HG03066 (cell line): ENCODE measurements around the gene PNMT.

Source experiments
- ATAC-seq: cut with Tn5 transposase; IDR thresholded peaks from one replicate; pipeline ENCODE4 v1.9.1; 2021; ENCODE audit warnings: low read depth; ENCODE audit not compliant: unreplicated experiment

The PNMT gene

DNA sequence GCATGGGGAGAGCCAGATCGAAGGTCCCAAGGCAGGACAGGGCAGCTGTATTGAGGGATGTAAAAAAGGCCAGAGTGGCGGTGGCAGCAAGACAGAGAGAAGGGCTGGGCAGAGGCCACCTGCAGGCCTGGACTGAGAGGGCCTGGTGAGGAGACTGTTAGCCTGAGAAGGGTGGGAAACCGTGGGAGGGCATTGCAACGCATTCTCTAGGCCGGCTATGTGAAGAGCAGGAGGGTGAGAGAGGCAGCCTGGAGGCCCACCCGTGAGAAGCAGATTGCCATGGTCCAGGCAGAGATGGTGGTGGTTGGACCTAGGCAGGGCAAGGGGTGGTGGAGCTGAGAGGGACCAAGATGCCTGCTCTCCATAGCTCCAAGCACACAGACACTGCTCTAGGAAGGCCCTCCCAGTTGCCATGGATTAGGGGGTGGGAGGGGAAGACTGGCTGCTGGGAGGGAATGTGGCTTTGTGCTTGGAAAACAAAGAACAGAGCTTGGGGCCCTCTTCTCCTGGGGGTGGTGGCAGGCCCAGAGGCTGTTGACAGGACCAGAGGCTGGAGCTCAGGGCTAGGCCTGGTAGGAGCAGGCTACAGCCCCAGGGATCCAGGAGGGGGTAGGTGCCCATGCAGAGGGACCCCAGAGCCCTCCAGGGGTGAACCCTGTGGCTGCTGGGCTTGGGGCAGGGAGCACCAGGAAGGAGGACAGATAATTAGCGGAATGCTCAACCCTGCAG is 15.5 kb upstream of the PNMT start:
- ATAC-seq, result no peak

DNA sequence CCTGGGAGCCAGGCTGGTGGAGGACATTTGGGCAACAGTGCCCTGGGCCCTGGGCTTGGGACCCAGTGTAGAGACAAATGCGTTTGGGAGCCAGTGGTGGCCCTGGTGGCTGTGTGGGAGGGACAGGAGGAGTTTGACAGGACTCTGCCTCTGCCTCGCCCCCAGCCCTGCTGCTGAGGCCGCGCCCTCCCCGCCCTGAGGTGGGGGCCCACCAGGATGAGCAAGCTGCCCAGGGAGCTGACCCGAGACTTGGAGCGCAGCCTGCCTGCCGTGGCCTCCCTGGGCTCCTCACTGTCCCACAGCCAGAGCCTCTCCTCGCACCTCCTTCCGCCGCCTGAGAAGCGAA is 15.0 kb upstream of the PNMT start:
- no peak for ATAC-seq

DNA sequence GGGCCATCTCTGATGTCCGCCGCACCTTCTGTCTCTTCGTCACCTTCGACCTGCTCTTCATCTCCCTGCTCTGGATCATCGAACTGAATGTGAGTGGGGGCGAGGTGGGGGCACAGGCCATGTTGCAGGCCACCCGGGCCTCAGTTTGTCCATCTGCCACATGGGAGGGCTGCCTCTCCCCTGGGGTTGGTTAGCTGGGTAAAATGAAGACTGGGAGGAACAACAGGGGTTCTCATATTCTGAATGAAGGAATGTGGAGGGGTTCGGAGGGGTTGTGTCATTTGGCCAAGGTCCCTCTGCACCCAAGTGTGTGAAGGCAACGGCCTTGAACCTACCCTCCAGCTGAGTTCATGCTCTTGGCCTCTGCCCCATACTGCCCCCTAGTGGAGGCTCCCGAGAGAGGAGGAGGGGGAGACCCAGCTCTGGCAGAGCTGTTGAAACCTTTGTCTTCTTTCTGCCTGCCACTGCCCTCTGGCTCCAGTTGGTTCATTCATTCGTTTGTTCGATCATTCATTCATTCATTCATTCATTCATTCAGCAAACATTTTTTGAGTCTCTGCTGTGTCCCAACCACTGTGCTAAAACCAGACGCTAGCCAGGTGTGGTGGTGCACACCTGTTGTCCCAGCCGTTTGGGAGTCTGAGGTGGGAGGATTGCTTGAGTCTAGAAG is 14.5 kb upstream of the PNMT start:
- ATAC-seq, result no peak

DNA sequence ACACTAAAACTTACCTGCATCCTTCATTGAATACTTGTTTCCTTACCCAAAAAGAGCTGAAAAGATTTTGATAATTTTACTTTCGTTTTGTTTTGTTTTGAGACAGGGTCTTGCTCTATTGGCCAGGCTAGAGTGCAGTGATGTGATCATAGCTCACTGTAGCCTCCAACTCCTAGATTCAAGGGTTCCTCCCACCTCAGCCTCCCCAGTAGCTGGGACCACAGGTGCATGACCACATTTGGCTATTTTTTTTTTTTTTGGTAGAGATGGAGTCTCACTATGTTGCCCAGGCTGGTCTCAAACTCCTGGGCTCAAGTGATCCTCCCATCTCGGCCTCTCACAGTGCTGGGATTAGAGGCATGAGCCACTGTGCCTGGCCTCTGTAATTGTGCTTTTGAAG is 13.1 kb upstream of the PNMT start:
- no peak for ATAC-seq

DNA sequence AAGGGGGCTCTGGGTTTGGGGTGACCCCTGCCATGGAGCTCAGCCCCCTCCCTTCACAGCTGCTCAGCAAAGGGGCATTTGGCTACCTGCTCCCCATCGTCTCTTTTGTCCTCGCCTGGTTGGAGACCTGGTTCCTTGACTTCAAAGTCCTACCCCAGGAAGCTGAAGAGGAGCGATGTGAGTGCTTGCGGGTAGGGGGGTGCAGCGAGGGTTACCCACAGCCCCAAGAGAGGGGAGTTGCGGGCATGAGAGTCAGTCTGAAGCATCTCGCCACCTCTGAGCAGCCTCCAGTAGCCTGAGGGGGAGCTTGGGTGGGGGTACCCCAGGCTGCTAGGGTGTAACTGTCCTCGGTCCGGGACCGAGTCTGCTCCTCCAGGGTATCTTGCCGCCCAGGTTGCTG is 9.9 kb upstream of the PNMT start:
- ATAC-seq, result no peak

DNA sequence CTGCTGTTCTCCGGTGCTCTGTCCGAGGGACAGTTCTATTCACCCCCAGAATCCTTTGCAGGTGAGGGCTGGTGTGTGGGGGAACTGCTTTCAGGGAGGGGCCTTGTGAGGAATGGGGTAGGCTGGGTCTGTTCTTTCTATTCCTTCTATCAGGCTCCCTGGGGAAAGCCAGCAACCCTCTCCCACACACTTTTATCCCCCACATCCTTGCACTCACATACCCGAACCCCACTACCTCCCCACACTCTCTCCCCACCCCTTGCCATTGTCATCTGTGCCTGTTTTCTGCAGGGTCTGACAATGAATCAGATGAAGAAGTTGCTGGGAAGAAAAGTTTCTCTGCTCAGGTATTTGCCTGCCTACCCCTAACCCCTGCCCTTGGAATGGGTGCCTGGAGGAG is 9.5 kb upstream of the PNMT start:
- ATAC-seq, result no peak

DNA sequence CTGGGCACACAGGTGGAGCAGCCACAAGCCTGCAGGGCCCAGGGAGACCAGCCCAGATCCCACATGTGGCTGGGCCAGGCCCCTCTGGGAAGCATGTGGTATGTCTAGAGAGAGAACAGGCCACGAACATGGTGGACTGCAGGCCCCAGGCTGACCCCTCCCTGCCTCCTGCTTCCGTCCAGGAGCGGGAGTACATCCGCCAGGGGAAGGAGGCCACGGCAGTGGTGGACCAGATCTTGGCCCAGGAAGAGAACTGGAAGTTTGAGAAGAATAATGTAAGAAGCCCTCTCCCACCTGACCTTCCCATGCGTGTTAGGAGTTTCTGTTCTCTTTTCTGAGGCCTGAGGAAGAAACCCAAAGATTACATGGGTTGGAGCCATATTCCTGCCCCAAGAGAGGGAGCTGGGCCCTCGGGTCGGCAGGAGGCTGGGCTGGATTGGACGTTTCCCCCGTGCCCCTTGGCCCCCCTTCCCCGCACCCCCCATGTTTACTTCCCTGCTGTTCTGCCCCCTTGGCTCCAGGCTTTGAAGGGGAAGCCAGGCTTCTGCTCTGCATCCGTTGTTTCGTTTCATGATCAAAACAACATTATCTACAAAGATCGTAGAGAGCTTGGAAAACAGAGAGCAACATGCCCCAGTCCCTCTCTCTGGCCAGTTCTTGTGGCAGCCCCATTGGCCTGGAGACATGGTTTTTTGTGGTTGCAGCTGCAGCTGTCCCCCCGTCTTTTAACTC is 8.8 kb upstream of the PNMT start:
- no peak for ATAC-seq

DNA sequence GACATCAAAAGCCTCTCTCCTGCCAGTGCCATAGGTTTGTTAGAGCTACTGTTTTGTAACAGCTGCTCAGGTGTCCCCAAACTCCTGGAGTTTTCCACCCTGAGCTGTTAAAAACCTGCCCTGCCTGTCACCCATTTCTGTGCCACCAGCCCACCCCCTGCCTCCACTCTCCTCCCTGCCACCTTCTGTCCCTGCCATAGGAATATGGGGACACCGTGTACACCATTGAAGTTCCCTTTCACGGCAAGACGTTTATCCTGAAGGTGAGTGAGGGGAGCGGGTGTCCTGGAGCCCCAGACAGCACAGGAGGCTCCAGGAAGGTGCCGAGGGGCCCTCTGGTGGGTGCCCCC is 8.3 kb upstream of the PNMT start:
- ATAC-seq, result no peak

DNA sequence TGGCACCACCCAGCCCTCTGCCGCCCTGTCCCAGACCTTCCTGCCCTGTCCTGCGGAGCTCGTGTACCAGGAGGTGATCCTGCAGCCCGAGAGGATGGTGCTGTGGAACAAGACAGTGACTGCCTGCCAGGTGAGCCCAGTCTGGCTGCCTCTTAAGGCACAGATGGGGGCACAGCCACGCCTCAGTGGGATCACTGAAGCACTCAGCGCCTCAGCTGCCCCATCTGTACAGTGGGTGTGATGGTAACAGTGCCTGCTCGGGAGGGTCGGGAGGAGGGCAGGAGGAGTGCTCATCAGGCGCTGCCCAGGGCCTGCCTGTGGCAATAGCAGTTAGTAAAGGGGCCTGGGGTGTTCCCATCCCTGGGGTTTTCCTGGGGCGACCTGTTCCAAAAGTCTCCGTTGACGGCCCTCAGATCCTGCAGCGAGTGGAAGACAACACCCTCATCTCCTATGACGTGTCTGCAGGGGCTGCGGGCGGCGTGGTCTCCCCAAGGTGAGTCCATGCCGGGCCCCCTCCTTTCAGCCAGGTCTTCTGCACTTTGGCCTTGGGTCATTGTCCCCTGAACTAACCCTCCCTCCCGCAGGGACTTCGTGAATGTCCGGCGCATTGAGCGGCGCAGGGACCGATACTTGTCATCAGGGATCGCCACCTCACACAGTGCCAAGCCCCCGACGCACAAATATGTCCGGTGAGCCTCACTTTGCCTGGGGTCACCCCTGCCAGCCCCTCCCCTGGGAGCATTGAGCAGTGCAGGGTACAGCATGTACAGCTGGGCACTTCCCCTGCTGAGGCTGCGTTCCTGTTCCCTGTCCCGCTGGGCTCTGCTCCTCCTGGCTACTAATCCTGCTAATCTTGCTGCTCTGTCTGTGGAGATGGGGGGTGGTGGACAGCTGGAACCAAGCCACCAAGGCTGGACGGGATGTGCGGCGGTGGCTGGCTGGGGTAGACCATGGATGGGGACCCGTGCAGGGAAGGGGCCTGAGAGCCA is 7.6 kb upstream of the PNMT start:
- no peak for ATAC-seq

DNA sequence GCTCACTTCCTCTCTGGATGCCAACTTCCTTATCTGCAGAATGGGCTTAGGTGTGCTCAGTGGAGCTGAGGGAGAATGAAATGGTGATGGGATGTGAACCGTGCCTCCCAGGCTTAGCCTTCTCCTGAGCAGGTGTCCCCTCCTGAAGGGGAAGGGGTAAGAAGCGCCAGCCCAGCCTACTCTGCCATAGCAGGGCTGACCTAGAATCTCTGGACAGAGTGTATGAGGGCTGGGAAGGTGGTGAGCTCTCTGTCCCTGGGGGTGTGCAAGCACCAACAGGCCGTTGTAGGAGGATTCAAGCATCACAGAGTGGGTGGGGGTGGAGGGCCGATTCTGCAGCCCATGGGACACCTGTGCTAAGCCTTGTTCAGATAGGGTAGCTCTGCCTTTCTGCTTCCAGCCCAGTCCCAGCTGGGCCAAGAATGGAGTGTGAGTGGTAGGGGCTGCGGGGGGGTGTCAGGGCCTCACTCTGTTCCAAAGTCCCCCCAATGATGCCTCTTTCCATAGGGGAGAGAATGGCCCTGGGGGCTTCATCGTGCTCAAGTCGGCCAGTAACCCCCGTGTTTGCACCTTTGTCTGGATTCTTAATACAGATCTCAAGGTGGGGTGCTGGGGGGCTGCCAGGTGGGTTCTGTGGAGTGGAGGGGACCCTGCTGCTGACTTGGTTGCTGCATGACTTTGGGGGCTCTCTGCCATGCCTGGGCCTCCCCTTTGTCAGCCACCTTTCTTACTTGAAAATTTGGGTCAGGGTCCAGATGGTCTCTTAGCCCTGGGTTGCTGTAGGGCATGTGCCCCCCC is 6.3 kb upstream of the PNMT start:
- ATAC-seq, result no peak

DNA sequence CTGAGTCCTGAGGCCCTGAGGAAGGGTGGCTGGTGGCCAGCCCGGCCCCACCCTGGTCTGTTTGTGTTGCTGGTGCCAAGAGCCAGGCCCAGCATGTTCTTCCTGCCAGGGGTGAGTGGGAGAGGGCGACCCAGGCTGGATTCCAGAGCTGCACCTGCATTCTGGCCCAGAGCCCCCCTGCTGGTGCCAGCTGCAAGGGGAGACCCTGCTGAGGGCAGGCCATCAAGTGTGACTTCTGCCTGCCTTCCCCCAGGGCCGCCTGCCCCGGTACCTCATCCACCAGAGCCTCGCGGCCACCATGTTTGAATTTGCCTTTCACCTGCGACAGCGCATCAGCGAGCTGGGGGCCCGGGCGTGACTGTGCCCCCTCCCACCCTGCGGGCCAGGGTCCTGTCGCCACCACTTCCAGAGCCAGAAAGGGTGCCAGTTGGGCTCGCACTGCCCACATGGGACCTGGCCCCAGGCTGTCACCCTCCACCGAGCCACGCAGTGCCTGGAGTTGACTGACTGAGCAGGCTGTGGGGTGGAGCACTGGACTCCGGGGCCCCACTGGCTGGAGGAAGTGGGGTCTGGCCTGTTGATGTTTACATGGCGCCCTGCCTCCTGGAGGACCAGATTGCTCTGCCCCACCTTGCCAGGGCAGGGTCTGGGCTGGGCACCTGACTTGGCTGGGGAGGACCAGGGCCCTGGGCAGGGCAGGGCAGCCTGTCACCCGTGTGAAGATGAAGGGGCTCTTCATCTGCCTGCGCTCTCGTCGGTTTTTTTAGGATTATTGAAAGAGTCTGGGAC is 5.5 kb upstream of the PNMT start:
- ATAC-seq, result no peak

DNA sequence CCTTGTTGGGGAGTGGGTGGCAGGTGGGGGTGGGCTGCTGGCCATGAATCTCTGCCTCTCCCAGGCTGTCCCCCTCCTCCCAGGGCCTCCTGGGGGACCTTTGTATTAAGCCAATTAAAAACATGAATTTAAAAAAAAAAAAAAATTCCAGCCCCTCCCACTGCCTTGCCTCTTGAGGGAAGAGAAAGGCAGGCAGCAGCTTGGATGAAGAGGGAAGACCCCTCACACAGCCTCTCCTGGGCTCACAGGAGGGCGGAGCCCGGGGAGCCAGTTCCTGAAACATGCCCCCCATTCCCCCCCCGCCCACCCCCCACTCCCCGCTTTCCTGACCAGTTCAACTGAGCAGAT is 4.9 kb upstream of the PNMT start:
- ATAC-seq, result no peak

DNA sequence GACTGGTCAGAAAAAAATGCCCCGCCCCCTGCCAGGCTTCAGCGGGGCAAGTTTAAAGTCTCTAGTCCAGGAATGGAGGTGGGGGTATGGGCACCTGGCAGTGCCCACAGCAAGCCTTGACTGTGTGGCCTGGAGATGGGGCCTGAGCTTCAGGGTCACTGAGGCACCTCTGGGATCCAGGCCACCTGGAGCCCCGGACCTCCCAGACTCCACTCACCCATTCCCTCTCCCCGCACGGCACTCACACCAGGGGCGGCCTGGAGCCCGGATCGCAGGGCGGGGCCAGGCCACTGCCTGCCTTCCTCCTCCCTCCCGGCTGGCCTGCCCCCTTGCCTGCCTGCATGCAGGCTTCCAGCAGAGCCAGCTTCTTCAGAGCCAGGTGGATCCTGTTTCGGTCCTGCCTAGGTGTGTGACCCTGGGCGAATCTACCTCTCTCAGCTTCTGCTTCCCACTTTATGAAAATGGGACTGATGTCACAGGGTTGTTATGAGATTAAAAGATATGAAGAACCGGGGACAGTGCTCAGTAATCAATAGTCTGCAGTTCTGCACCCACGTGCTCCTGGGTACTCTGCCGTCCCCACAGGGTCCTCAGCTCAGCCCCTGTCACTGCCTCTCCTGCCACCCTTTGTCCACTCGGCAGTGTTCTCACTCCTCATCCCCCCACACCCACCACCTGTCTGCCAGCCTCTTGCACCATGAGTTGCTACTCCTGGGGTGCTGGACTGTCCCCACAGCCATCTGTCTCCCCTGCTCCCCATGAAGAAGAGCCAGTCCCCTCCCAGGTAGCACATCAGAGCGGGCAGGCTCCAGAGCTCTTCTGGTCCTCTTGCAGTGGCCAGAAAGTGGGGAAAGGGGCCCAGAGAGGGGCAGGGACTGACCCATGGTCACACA is 4.3 kb upstream of the PNMT start:
- ATAC-seq, result no peak

DNA sequence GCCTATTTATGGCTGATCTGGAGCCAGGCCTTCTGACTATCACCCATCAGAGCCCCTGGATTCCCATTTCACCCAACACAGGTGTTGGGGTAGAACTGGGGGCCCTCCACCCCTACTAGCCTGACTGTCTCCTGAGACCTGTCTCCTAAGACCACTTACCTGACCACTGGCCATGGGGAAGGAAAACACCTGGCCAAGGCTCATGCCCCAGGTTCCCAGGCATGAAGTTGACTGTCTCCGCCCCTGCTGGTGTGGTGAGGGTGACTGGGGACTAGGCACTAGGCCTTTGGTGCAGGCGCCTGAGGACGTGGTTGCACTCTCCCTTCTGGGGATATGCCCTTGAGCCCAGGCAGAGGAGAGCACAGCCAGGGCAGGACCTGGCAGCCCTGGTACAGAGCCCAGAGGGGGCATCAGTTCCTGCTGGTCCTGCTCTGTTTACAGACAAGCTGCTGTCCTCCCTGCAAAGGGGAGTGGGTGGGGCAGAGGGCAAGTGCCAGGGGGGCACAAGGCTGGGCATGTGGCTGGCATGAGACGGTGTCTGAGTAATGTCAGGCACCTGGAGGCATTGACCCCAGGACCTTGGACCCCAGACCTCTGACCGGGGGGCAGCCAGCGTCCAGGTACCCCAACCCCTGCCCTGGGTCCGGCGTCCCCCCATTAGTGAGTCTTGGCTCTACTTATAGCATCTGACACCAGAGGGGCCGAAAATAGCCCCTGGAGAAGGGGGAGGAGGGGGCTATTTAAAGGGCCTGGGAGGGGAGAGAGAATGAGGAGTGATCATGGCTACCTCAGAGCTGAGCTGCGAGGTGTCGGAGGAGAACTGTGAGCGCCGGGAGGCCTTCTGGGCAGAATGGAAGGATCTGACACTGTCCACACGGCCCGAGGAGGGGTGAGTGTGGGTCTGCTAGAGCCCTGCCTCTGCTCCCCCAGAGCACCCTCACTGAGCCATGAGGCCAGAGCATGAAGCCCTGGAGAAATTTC is 3.4 kb upstream of the PNMT start, which contains the start of gene TCAP:
TCAP (plus strand) TSS at position 769 of the 981 bp plus-strand sequence; CDS start at position 780, 11 bp downstream.
- ATAC-seq, result no peak

DNA sequence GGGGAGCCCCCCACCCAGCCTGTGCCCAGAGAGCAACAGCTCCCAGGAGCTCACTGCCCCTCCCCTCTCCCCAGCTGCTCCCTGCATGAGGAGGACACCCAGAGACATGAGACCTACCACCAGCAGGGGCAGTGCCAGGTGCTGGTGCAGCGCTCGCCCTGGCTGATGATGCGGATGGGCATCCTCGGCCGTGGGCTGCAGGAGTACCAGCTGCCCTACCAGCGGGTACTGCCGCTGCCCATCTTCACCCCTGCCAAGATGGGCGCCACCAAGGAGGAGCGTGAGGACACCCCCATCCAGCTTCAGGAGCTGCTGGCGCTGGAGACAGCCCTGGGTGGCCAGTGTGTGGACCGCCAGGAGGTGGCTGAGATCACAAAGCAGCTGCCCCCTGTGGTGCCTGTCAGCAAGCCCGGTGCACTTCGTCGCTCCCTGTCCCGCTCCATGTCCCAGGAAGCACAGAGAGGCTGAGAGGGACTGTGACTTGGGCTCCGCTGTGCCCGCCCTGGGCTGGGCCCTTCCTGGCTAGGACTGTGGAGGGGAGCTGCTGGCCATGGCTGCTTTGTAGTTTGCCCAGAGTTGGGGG is 2.5 kb upstream of the PNMT start:
- ATAC-seq, result no peak

DNA sequence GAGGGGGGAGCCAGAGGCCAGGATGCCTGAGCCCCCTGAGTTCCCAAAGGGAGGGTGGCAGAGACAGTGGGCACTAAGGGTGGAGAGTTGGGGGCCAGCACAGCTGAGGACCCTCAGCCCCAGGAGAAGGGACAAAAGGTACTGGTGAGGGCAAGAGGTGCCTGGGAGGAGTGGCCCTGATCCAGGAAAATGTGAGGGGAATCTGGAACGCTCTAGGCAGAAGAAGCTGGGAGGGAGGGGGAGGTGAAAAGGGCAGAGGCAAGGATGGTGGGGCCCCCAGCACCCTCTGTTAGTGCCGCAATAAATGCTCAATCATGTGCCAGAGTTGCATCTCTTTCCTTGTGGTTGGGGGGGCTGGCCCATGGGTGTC is 2.0 kb upstream of the PNMT start:
- no peak for ATAC-seq
